ENCODE measurements around the gene LAMA3.

The LAMA3 gene

DNA sequence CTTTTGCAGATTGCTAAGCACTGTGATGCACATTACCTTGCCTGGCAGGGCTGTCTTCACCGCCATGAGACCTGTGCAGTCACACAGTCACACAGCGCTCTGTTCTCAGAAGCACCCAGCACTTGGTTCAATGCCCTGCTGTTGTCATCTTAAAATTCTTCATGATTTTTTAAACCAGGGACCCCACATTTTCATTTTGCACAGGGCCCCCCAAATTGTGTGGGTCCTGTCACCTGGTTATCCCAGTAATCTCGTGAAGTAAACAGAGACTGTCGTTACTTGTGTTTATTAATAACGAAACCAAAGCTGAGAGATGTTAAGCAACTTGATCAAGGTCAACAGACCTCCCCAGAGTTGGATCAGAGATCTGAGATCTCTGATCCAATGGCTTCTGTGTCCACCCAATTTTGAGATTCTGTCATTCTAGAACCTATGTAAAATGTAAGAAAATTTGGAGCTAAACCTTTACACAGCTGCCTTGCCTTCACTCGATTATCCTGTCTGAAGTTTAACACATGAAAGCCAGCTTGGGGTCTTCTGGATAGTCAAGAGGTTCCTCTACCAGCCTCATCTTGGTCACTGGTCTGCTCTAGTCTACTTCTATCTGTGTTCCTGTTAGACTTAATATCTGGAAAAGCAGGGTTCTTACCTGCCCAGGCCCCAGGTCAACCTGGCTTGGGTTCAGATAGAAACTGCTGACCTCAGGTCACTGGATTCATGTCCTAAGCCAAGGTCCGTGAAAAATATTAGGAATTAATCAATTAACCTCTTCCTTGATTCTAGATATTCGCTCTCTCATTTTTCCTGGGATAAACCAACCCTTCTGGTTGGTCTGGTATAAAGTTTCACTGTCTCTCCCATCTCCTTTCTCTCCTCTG is 311.6 kb downstream of the LAMA3 start:
- DNase-seq (ENCODE audit: low spot score), result no peak

DNA sequence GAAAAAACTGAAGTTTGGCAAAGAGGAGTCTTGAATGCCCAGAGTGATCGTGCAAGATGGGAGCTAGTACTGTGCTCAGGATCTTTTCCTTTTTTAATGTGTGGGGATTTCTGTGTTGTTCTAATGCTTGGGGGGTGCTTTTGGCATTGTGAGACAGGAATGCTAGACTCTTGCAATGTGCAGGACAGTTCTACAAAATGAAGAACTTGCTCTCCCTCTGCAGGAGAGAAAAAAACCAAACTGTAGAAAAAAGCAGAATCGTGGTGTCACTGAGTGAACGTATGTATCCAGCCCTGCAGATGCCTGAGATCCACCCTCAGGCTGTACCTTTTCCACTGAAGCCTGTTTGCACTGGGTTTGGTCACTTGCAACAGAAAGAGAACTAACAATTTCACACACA is 313.2 kb downstream of the LAMA3 start:
- no peak for DNase-seq (ENCODE audit: low spot score)

- DNase-seq (ENCODE audit: low spot score), result no peak
These were observed 314.0 kb downstream of the LAMA3 start for GRCh38 chr18:24003288-24003687.

DNA sequence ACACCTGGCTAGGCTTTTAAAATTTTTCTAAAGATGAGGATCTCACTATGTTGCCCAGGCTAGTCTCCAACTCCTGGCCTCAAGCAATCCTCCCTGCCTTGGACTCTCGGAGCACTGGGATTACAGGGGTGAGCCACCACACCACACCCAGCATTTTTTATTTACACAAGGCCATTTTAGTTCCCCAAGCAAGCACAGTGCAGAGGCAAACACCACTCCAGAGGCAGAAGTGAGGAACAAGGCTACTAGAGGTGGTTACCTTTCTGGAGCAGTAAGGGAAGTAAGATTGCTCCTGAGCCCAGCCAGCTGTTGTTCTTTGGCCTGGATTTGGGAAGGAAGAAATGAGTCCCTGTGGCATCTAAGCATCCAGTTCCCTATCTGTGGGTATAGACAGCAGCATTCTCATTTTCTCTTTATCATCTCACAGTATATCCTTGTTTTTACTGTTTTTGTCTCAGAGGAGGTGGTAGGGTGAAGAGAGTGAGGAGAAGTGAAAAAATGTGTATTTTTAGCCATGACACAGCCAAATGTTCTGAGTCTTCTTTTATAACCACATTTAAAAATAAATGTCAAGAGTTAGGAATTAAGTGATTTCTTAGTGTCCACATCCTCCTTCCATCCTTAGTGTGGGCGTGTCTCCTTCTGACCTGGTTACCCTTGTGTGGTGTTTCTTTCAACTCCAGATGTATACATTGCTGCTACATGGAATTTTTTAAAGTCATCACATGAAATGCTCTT is 314.8 kb downstream of the LAMA3 start:
- DNase-seq (ENCODE audit: low spot score), result no peak

All from hematopoietic multipotent progenitor cell treated with erythropoietin and hydrocortisone succinate and interleukin-3 and kit ligand, for 15 days (in vitro differentiated cells).